22Rv1 (cell line): ENCODE results near the gene LRRC15.

ENCODE experiments used
- H3K27ac ChIP-seq: fragments of 450-650 bp; 2 replicates; pipeline ENCODE4 v1.5.1; 2017
- ZFX ChIP-seq: fragments of 450-650 bp; IDR thresholded peaks from 2 replicates; pipeline ENCODE4 v1.6.1; 2017; ENCODE audit warnings: antibody characterized with exemption, borderline replicate concordance
- TF ChIP-seq, protein P1 (sequence below): fragments of 450-650 bp; IDR thresholded peaks from 2 replicates; pipeline ENCODE4 v1.5.1; 2017; ENCODE audit warnings: mild to moderate bottlenecking

The LRRC15 gene

DNA sequence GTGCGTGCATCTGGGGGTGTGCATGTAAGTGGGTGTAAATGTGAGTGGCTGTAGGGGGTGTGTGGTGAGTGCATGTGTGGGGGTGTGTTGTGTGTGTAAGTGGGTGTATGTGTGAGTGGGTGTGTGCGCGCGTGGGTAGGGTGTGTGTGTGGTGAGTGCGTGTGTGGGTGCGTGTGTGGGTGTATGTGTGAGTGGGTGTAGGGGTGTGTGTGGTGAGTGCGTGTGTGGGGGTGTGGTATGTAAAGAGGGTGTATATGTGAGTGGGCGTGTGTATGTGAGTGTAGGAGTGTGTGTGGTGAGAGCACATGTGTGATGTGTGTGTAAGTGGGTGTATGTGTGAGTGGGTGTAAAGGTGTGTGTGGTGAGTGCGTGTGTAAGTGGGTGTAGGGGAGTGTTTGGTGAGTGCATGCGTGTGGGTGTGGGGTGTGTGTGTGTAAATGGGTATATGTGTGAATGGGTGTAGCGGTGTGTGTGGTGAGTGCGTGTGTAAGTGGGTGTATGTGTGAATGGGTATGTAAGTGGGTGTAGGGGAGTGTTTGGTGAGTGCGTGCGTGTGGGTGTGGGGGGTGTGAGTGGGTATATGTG lies 17.5 kb downstream of the LRRC15 start:
- TF ChIP-seq, protein P1, sequence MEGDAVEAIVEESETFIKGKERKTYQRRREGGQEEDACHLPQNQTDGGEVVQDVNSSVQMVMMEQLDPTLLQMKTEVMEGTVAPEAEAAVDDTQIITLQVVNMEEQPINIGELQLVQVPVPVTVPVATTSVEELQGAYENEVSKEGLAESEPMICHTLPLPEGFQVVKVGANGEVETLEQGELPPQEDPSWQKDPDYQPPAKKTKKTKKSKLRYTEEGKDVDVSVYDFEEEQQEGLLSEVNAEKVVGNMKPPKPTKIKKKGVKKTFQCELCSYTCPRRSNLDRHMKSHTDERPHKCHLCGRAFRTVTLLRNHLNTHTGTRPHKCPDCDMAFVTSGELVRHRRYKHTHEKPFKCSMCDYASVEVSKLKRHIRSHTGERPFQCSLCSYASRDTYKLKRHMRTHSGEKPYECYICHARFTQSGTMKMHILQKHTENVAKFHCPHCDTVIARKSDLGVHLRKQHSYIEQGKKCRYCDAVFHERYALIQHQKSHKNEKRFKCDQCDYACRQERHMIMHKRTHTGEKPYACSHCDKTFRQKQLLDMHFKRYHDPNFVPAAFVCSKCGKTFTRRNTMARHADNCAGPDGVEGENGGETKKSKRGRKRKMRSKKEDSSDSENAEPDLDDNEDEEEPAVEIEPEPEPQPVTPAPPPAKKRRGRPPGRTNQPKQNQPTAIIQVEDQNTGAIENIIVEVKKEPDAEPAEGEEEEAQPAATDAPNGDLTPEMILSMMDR: no peak
- TF ChIP-seq ZFX: no peak
- H3K27ac ChIP-seq: no peak overlapping the region

DNA sequence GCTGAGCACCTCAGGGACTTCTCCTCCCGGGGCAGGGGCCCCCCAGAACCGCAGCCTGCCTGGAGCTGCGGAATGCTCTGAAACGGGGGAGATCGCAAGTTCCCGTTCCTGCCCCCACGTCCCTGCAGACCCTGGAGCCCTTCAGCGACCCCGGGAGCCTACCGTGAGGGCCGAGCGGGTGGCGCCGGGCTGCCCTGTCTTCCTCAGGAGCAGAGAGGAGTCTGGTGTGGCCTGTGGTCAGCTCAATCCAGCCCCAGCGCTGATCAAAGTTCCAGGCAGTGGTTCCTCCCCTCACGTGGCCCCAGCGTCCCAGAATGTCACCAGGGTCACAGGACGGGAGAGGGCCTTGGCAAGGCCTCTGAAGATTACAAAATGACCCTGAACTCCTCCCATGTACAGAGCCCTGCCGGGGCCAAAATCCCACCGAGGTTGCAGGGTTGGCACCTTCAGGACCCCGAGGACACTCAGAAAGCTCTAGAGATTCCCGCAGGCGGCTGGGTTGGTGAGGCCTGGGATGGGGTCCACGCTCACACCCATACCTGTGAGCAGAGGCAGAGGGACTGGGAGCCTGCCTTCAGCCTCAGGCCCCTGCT lies 18.4 kb downstream of the LRRC15 start, which contains the start of gene CPN2:
Gene CPN2 (minus strand): TSS at position 249 of the 593 bp plus-strand sequence. CDS start 8,626 bp downstream, outside the sequence.
- H3K27ac ChIP-seq: no peak within 1 kb of the TSS
- TF ChIP-seq, protein P1: no peak
- no peak for TF ChIP-seq ZFX

DNA sequence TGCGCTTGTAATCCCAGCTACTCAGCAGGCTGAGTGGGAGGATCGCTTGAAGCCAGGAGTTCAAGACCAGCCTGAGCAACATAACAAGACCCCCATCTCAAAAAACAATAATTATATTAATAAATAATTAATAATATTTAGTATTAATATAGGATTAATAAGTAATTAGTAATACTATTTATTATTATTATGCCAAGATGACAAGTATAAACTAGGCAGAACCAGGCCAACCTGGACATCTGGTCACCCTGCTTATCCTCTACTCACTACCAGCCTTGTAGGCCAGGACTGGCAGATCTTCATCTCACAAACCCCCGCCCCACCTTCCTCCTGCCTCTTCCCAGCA lies 18.8 kb downstream of the LRRC15 start:
- TF ChIP-seq, protein P1: no peak
- no peak for TF ChIP-seq ZFX

DNA sequence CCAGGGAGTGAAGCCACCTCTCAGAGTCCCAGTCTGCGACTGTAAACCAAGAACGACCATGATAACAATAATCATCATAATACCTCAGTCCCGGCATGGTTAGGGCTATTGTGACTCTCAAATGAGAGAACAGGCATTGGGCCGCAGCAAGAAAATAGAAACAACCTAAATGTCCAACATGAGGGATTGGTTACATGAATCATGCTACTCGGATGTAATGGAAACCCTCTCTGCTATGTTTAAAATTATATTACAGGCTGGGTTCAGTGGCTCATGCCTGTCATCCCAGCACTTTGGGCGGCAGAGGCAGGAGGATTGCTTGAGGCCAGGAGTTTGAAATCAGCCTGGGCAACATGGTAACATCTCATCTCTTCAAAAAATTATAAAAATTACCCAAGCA lies 21.2 kb downstream of the LRRC15 start:
- TF ChIP-seq, protein P1: no peak
- no peak for TF ChIP-seq ZFX
- H3K27ac ChIP-seq: no peak overlapping the region

More for the DNA sequence above, 18.8 kb downstream of the LRRC15 start:
- H3K27ac ChIP-seq: no peak overlapping the region

DNA sequence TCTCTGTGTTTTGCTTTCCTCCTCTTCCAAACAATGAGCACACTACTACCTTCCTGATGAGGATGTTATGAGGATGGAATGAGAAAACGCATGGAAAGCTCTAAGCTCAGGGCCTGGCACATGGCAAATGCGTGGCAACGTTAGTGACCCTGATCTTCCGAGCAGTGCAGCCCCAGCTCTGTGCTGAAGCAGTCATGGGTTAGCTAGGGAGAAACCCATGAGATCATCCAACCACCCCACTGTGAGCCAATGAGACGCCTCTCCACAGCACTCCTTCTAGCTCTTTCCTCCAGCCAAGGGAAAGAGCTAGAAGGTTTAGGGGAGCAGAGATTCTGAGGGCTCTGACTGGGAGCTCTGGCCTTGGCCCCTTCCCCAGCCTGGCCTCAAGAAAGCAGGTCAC lies 22.9 kb downstream of the LRRC15 start:
- TF ChIP-seq ZFX: no peak
- TF ChIP-seq, protein P1: no peak
- H3K27ac ChIP-seq: no peak overlapping the region

DNA sequence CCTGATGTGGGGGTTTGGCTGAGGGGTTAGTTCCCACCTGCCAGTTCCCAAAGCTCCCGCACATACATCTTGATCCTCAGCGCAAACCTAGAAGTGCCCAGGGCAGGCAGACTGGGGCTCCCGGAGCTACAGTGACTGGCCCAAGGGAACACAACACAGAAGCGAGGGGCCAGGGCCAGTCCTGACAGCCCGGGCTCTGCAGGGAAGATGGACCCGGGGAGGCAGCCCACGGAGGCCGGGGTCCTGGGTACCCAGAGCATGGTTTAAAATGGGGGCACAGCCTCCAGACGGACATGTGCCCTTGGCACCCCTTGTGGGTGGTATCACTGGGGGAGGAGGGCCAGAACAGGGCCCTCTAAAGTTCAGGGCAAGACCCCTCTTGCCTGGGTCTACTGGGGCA lies 23.5 kb downstream of the LRRC15 start:
- TF ChIP-seq, protein P1: no peak
- no peak for TF ChIP-seq ZFX
- no peak overlapping the region for H3K27ac ChIP-seq

DNA sequence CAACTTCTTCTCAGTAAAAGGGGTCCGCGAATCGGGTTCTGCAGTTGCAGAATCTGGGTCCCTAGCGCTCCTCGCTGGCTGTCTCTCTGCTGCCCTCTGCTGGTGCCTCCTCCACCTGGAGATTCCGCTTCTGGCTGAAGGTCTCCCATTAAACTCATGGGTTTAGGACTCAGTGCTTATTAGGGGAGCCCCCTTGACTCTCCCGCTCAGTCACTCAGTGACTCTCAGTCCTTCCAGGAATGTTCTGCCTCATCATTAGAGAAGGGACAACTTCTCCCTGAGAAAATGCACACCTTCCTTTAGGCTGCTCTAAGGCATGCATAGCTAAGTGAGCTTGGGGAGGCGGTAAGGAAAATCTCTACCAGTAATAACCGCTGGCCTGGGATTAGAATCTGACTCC lies 25.5 kb downstream of the LRRC15 start:
- TF ChIP-seq ZFX: no peak
- TF ChIP-seq, protein P1: peak; percentile 99

More for the DNA sequence above, 25.5 kb downstream of the LRRC15 start:
- no peak overlapping the region for H3K27ac ChIP-seq
